HCT116 (cell line): ENCODE data around the gene KPNB1. TPM values are rescaled to one million over a fixed set of nuclear protein-coding genes. Genes with fewer than 3 reads are reported as not detected.

Experiments
- ATAC-seq: fragments of 200-7000 bp; cut with Tn5 transposase; 2 replicates; pipeline ENCODE4 v1.9.1; 2020; ENCODE audit warnings: mild to moderate bottlenecking, moderate library complexity
- BruUV-seq: library from RNA; stranded (reverse); fragments of 400-500 nt; replicated peaks from 2 replicates; lab custom pipeline; 2021; lab: Mats Ljungman, UMichigan
- CTCF ChIA-PET: fragments of 300-600 bp; sonication (Branson Sonifier 250); formaldehyde crosslinking; loops from one replicate; lab custom pipeline; 2021; ENCODE audit warnings: antibody characterized with exemption; lab: Charles Lee
- POLR2A ChIA-PET: fragments of 300-600, 350-600 bp; sonication (Branson Sonifier 250); formaldehyde crosslinking; loops from one replicate; lab custom pipeline; 2021; ENCODE audit warnings: antibody characterized with exemption; lab: Charles Lee
- RAD21 ChIA-PET, 2 experiments: fragments of 300-600 bp; sonication (Branson Sonifier 250); formaldehyde crosslinking; loops; one replicate each; lab custom pipeline; 2023; ENCODE audit warnings: low total read pairs in 2 of 2; ENCODE audit not compliant: uncharacterized antibody in 2 of 2, unreplicated experiment in 2 of 2, low non-redundant PET in 1 of 2; lab: Charles Lee
- DNase-seq: peaks from one replicate; pipeline ENCODE4 v3.0.0-alpha.2; 2010; ENCODE audit warnings: low read depth, low spot score
- H2AFZ ChIP-seq: fragments of 200-600 bp; shearing (Covaris generic), sonication (generic); 2 replicates; pipeline ENCODE4 v1.6.1; 2017; ENCODE audit warnings: low read depth, mixed run types, mixed read lengths, antibody characterized with exemption, low read length; ENCODE audit not compliant: poor library complexity, severe bottlenecking
- H3K27ac ChIP-seq: 2 replicates; pipeline ENCODE4 v1.5.1; 2012; ENCODE audit warnings: low read depth, low read length
- H3K27me3 ChIP-seq: fragments of 200-600 bp; sonication (generic); 2 replicates; pipeline ENCODE4 v1.6.1; 2016; ENCODE audit warnings: mixed run types, low read length, mixed read lengths; ENCODE audit not compliant: insufficient read depth
- H3K36me3 ChIP-seq, 2 experiments: fragments of 200-500 bp in 1 of 2; fragments of 200-600 bp in 1 of 2; sonication (Bioruptor generic) in 1 of 2; sonication (generic) in 1 of 2; 2 replicates each; pipeline versions ENCODE4 v1.5.1 to v1.6.1; 2014 to 2016; ENCODE audit warnings: low read length in 2 of 2, inconsistent platforms in 1 of 2, mixed read lengths in 1 of 2, mixed run types in 1 of 2; ENCODE audit not compliant: insufficient read depth in 2 of 2, control insufficient read depth in 1 of 2
- H3K4me1 ChIP-seq, 2 experiments: fragments of 200-600 bp in 1 of 2; sonication (generic) in 1 of 2; 2 replicates each; pipeline versions ENCODE4 v1.5.1 to v1.6.1; 2012 to 2017; ENCODE audit warnings: low read length in 2 of 2, inconsistent platforms in 1 of 2, mild to moderate bottlenecking in 1 of 2, mixed read lengths in 1 of 2, mixed run types in 1 of 2, moderate library complexity in 1 of 2; ENCODE audit not compliant: insufficient read depth in 2 of 2, control insufficient read depth in 1 of 2
- H3K4me2 ChIP-seq: fragments of 200-600 bp; sonication (generic); 2 replicates; pipeline ENCODE4 v1.6.1; 2017; ENCODE audit warnings: mixed run types, low read length, mixed read lengths
- H3K4me3 ChIP-seq, 2 experiments: fragments of 200-600 bp in 1 of 2; sonication (generic) in 1 of 2; replicated peaks in 1 of 2; 2 replicates each; pipeline ENCODE4 v1.5.1; 2011 to 2016; ENCODE audit warnings: low read length in 2 of 2, control low read depth in 1 of 2, low read depth in 1 of 2, mild to moderate bottlenecking in 1 of 2, mixed read lengths in 1 of 2, mixed run types in 1 of 2
- H3K79me2 ChIP-seq: fragments of 200-600 bp; sonication (generic); 2 replicates; pipeline ENCODE4 v1.6.1; 2017; ENCODE audit warnings: mild to moderate bottlenecking, mixed run types, low read length, moderate library complexity, mixed read lengths; ENCODE audit not compliant: insufficient read depth
- H3K9ac ChIP-seq: fragments of 200-600 bp; sonication (generic); 2 replicates; pipeline ENCODE4 v1.6.1; 2016; ENCODE audit warnings: low read length, mixed read lengths
- H3K9me2 ChIP-seq: fragments of 200-600 bp; sonication (generic), shearing (Covaris generic); 2 replicates; pipeline ENCODE4 v1.6.1; 2017; ENCODE audit warnings: mixed run types, mild to moderate bottlenecking, moderate library complexity; ENCODE audit not compliant: insufficient read depth
- H3K9me3 ChIP-seq, 2 experiments: fragments of 200-500 bp in 1 of 2; fragments of 200-600 bp in 1 of 2; sonication (Bioruptor generic) in 1 of 2; sonication (generic) in 1 of 2; 2 replicates each; pipeline ENCODE4 v1.6.1; 2014 to 2017; ENCODE audit warnings: low read length in 2 of 2, mixed read lengths in 2 of 2, inconsistent platforms in 1 of 2, low read depth in 1 of 2, mild to moderate bottlenecking in 1 of 2, mixed run types in 1 of 2, moderate library complexity in 1 of 2; ENCODE audit not compliant: control insufficient read depth in 1 of 2, insufficient read depth in 1 of 2
- H4K20me1 ChIP-seq: fragments of 200-600 bp; sonication (generic), shearing (Covaris generic); 2 replicates; pipeline ENCODE4 v1.6.1; 2017; ENCODE audit warnings: mixed run types, mild to moderate bottlenecking, moderate library complexity; ENCODE audit not compliant: insufficient read depth
- CBX3 ChIP-seq: IDR thresholded peaks from 2 replicates; pipeline ENCODE4 v1.6.1; 2012; ENCODE audit warnings: low read depth
- CEBPB ChIP-seq: IDR thresholded peaks from 2 replicates; pipeline ENCODE4 v1.6.1; 2012; ENCODE audit warnings: low read depth
- CTCF ChIP-seq, 3 experiments: fragments of 200-600 bp in 1 of 3; sonication (generic) in 1 of 3; IDR thresholded peaks in 2 of 3; conservative IDR thresholded peaks in 1 of 3; 2 replicates each; pipeline ENCODE4 v1.5.1; 2012 to 2017; ENCODE audit warnings: low read depth in 2 of 3, low read length in 2 of 3, antibody characterized with exemption in 1 of 3, borderline replicate concordance in 1 of 3, control low read depth in 1 of 3, mild to moderate bottlenecking in 1 of 3, mixed read lengths in 1 of 3, mixed run types in 1 of 3, moderate library complexity in 1 of 3; ENCODE audit not compliant: insufficient read depth in 1 of 3
- EGR1 ChIP-seq: IDR thresholded peaks from 2 replicates; pipeline ENCODE4 v1.6.1; 2012; ENCODE audit warnings: low read depth
- ELF1 ChIP-seq: IDR thresholded peaks from 2 replicates; pipeline ENCODE4 v1.6.1; 2012; ENCODE audit warnings: low read depth, borderline replicate concordance
- EZH2 ChIP-seq: fragments of 200-600 bp; sonication (generic); IDR thresholded peaks from 2 replicates; pipeline ENCODE4 v1.6.1; 2017; ENCODE audit warnings: antibody characterized with exemption, mixed run types
- EZH2phosphoT487 ChIP-seq: fragments of 200-600 bp; IDR thresholded peaks from 2 replicates; pipeline ENCODE4 v1.6.1; 2018; ENCODE audit warnings: antibody characterized with exemption, borderline replicate concordance
- FOSL1 ChIP-seq: IDR thresholded peaks from 2 replicates; pipeline ENCODE4 v1.6.1; 2012; ENCODE audit warnings: low read depth
- JUND ChIP-seq: IDR thresholded peaks from 2 replicates; pipeline ENCODE4 v1.6.1; 2012
- POLR2AphosphoS5 ChIP-seq: IDR thresholded peaks from 2 replicates; pipeline ENCODE4 v1.6.1; 2011; ENCODE audit warnings: mild to moderate bottlenecking, low read depth, low read length, moderate library complexity
- RAD21 ChIP-seq: IDR thresholded peaks from 2 replicates; pipeline ENCODE4 v1.6.1; 2012; ENCODE audit warnings: low read depth, mild to moderate bottlenecking
- SIN3A ChIP-seq: IDR thresholded peaks from 2 replicates; pipeline ENCODE4 v1.6.1; 2012; ENCODE audit warnings: low read depth
- SRF ChIP-seq: IDR thresholded peaks from 2 replicates; pipeline ENCODE4 v1.6.1; 2012; ENCODE audit warnings: low read depth
- TCF7L2 ChIP-seq: IDR thresholded peaks from 2 replicates; pipeline ENCODE4 v1.7.0; 2011; ENCODE audit warnings: borderline replicate concordance, inconsistent platforms; ENCODE audit not compliant: insufficient read depth, insufficient read length; ENCODE audit errors: extremely low read depth
- YY1 ChIP-seq: IDR thresholded peaks from 2 replicates; pipeline ENCODE4 v1.6.1; 2011; ENCODE audit warnings: low read length, low read depth, moderate library complexity, mild to moderate bottlenecking; ENCODE audit not compliant: insufficient replicate concordance; ENCODE audit errors: extremely low read depth
- ZFX ChIP-seq: fragments of 450-650 bp; IDR thresholded peaks from 2 replicates; pipeline ENCODE4 v1.6.1; 2017
- ZNF274 ChIP-seq: fragments of 200-500 bp; sonication (Bioruptor generic); IDR thresholded peaks from 2 replicates; pipeline ENCODE4 v1.6.1; 2014; ENCODE audit warnings: mild to moderate bottlenecking, low read depth, low read length, inconsistent platforms
- intact Hi-C: fragments of 100-400 bp; cut with micrococcal nuclease; formaldehyde crosslinking; loops from 2 replicates; pipeline ENCODE4 v1.10.0; 2022
- total RNA-seq: library from RNA; stranded (reverse); gene quantifications from one replicate; pipeline ENCODE4 v1.2.1, GENCODE V29; 2021; ENCODE audit not compliant: unreplicated experiment
- TF ChIP-seq, protein P1 (sequence below): IDR thresholded peaks from 2 replicates; pipeline ENCODE4 v1.6.1; 2011; ENCODE audit warnings: mild to moderate bottlenecking, low read length, moderate library complexity; ENCODE audit not compliant: insufficient replicate concordance; ENCODE audit errors: extremely low read depth
- TF ChIP-seq, protein P2 (sequence below): IDR thresholded peaks from 2 replicates; pipeline ENCODE4 v1.6.1; 2012

Gene KPNB1
- total RNA-seq, 1 experiment from 2014 or later, result 526 TPM

DNA sequence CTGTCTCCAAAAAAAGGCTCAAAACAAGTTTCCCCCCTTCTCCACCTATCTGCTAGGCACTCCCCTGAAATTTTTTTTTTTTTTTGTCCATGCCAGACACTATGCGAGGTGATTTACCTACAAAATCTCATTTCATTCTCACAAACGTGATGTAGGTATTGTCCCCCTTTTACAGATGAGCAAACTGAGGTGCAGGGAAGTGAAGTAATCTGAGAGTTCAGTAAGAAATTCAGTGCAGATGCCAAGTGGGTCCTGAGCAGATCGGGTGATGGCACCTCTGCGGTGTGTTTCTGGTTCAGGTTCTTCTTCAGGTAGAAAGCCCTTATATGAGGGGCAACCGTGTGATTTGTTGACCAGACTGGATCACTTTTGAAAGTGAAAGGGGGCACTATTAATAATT is 54.0 kb downstream of the KPNB1 start:
- Histone ChIP-seq H3K27ac (no peak overlapping the region), H3K9me2 (no peaks in the 10 kb centered on the region), H3K4me1 (peaks cover 0 to 9% of the 10 kb centered on the region in 2 experiments; a peak in 2 of 4 replicates), H2AFZ (no peak overlapping the region), H3K27me3 (no peaks in the 10 kb centered on the region), H3K36me3 (no peaks in the 10 kb centered on the region)
- CTCF ChIA-PET, result no interaction called here
- ATAC-seq (no peak), DNase-seq (no peak)
- intact Hi-C loops, result no loop called here
- TF ChIP-seq, protein P1, sequence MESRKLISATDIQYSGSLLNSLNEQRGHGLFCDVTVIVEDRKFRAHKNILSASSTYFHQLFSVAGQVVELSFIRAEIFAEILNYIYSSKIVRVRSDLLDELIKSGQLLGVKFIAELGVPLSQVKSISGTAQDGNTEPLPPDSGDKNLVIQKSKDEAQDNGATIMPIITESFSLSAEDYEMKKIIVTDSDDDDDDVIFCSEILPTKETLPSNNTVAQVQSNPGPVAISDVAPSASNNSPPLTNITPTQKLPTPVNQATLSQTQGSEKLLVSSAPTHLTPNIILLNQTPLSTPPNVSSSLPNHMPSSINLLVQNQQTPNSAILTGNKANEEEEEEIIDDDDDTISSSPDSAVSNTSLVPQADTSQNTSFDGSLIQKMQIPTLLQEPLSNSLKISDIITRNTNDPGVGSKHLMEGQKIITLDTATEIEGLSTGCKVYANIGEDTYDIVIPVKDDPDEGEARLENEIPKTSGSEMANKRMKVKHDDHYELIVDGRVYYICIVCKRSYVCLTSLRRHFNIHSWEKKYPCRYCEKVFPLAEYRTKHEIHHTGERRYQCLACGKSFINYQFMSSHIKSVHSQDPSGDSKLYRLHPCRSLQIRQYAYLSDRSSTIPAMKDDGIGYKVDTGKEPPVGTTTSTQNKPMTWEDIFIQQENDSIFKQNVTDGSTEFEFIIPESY, result no peak
- TF ChIP-seq EZH2phosphoT487 (no peak), EGR1 (no peak), EZH2 (no peak), RAD21 (no peak), CTCF (IDR thresholded peaks at IDR 0.05 in 2 of 3, conservative IDR thresholded peaks at IDR 0.05 in 1 of 3; ENCODE audit: borderline replicate concordance in 1 of 3, insufficient read depth in 1 of 3, low read depth in 2 of 3, low read length in 2 of 3) (no peak), ELF1 (no peak), YY1 (no peak), CEBPB (no peak), POLR2AphosphoS5 (no peak), TCF7L2 (no peak), FOSL1 (no peak), ZFX (no peak), ZNF274 (no peak), SIN3A (no peak), JUND (no peak), CBX3 (no peak), SRF (no peak)
- TF ChIP-seq, protein P2, sequence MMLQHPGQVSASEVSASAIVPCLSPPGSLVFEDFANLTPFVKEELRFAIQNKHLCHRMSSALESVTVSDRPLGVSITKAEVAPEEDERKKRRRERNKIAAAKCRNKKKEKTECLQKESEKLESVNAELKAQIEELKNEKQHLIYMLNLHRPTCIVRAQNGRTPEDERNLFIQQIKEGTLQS, result no peak
- TF ChIP-seq, all 23 proteins: peak for 0
- no peaks in the 10 kb centered on the region for H3K9me3 ChIP-seq
- no peak overlapping the region for H3K4me2 ChIP-seq
- RAD21 ChIA-PET, result no interaction called here
- H3K4me3 ChIP-seq, result no peak overlapping the region
- no peaks in the 10 kb centered on the region for H4K20me1 ChIP-seq
- POLR2A ChIA-PET, result no interaction called here
- BruUV-seq, result no TSS peak
- H3K9ac ChIP-seq, result no peak overlapping the region
- H3K79me2 ChIP-seq, result no peaks in the 10 kb centered on the region
